PFSK-1 (cell line): ENCODE data around the gene SLC4A1.

Source experiments
- FOXP2 ChIP-seq: optimal IDR thresholded peaks from 2 replicates; pipeline ENCODE3; 2011; ENCODE audit warnings: borderline replicate concordance, control low read depth, inconsistent platforms; ENCODE audit not compliant: insufficient read depth; ENCODE audit errors: extremely low read length, extremely low read depth
- TAF1 ChIP-seq: IDR thresholded peaks from 2 replicates; pipeline ENCODE4 v1.6.1; 2012; ENCODE audit warnings: low read length, control low read depth, borderline replicate concordance; ENCODE audit not compliant: insufficient read depth
- TF ChIP-seq, protein P1 (sequence below), 2 experiments: IDR thresholded peaks; 2 replicates each; pipeline versions ENCODE4 v1.6.1 to v1.8.0; 2011 to 2012; ENCODE audit warnings: low read depth in 2 of 2, low read length in 2 of 2, control low read depth in 1 of 2, inconsistent platforms in 1 of 2, mild to moderate bottlenecking in 1 of 2, moderate library complexity in 1 of 2; ENCODE audit not compliant: insufficient read depth in 1 of 2

DNA sequence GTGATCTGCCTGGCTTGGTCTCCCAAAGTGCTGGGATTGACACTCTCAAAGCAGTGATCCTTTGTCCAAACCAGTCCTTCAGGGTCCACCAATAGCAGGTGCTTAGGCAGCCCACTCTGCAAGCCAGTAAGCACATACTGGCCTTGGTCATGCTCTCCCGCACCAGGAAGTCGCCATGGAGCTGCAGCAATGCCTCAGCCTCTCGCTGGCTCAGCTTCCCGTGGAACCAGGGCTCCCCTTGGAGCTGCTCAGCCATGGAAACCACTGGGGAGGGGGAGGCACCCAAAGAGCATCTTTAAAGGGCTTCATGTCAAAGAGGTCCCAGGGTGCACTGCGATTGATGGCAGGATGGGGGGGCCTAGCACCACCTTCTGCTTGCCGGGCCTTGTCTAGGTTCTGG lies 38.8 kb downstream of the SLC4A1 start:
- no peak for TF ChIP-seq TAF1
- TF ChIP-seq, protein P1, sequence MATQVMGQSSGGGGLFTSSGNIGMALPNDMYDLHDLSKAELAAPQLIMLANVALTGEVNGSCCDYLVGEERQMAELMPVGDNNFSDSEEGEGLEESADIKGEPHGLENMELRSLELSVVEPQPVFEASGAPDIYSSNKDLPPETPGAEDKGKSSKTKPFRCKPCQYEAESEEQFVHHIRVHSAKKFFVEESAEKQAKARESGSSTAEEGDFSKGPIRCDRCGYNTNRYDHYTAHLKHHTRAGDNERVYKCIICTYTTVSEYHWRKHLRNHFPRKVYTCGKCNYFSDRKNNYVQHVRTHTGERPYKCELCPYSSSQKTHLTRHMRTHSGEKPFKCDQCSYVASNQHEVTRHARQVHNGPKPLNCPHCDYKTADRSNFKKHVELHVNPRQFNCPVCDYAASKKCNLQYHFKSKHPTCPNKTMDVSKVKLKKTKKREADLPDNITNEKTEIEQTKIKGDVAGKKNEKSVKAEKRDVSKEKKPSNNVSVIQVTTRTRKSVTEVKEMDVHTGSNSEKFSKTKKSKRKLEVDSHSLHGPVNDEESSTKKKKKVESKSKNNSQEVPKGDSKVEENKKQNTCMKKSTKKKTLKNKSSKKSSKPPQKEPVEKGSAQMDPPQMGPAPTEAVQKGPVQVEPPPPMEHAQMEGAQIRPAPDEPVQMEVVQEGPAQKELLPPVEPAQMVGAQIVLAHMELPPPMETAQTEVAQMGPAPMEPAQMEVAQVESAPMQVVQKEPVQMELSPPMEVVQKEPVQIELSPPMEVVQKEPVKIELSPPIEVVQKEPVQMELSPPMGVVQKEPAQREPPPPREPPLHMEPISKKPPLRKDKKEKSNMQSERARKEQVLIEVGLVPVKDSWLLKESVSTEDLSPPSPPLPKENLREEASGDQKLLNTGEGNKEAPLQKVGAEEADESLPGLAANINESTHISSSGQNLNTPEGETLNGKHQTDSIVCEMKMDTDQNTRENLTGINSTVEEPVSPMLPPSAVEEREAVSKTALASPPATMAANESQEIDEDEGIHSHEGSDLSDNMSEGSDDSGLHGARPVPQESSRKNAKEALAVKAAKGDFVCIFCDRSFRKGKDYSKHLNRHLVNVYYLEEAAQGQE (IDR thresholded peaks at IDR 0.05; ENCODE audit: insufficient read depth in 1 of 2, low read depth in 2 of 2, low read length in 2 of 2), result no peak
- TF ChIP-seq FOXP2, result no peak
